GM12801 (cell line): Measurements from ENCODE around the gene PAQR4.

ENCODE experiments used
- CTCF ChIP-seq: IDR thresholded peaks from one replicate; pipeline ENCODE4 v1.5.1; 2011; ENCODE audit warnings: control low read depth; ENCODE audit not compliant: insufficient read length; ENCODE audit errors: extremely low read depth

The PAQR4 gene

DNA sequence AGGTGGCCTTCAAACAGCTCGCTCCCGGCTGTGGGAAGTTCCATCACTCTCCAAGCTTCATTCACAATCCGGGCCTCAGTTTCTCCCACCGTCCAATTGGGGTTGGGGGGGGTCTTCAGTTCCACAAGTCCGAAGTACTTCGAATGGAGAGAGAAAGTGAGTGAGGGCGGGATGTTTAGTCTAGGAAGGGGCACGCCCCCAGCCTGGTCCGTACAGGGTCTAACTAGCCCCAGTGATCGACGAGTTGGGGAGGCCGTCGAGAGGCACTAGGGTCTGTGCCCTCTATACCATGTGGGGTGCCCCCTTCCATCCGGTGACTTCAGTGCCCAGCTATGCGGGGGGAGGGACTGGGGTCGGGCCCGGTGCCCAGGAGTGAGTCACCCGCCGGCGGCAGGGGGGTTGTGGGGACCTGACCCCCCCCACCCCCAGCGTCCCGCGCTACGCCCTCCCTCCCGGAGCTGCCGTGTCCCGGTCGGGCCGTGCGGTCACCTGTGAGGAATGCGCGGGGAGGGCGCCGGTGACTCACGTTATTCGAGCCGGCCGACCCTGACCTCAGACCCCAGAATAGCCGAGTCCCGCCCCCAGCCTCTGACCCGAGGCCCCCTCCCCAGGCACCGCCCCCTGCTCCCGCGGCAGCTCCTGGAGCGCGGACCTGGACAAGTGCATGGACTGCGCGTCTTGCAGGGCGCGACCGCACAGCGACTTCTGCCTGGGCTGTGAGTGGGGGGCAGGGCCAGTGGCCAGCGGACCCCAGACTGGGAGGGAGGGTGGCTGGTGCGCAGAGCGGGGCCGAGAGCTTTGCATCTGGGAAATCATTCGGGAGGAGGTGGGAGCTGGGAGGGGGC is 51.7 kb downstream of the PAQR4 start:
- TF ChIP-seq CTCF, result no peak

DNA sequence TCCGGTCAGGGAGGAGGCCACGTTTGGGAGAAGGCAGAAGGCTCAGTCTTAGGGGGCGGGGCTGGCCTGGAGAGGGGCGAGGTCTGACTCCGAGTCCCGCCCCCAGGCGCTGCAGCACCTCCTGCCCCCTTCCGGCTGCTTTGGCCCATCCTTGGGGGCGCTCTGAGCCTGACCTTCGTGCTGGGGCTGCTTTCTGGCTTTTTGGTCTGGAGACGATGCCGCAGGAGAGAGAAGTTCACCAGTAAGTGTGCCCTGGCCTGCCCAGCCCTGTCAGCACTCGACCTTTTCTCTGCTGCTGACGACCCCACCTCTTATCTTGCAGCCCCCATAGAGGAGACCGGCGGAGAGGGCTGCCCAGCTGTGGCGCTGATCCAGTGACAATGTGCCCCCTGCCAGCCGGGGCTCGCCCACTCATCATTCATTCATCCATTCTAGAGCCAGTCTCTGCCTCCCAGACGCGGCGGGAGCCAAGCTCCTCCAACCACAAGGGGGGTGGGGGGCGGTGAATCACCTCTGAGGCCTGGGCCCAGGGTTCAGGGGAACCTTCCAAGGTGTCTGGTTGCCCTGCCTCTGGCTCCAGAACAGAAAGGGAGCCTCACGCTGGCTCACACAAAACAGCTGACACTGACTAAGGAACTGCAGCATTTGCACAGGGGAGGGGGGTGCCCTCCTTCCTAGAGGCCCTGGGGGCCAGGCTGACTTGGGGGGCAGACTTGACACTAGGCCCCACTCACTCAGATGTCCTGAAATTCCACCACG is 52.5 kb downstream of the PAQR4 start:
- TF ChIP-seq CTCF, result no peak

- no peak for TF ChIP-seq CTCF
Measured at GRCh38 chr16:3022208-3022683, 53.1 kb downstream of the PAQR4 start.

- no peak for TF ChIP-seq CTCF
Measured at GRCh38 chr16:3022684-3023414, 53.7 kb downstream of the PAQR4 start.
